Esophagus squamous epithelium (tissue), 4 donors: ENCODE measurements around the gene SHPK.

Source experiments
- CTCF ChIP-seq, 6 experiments: fragments of 450-650 bp in 4 of 6; fragments of 200-600 bp in 2 of 6; sonication (generic) in 2 of 6; IDR thresholded peaks; one replicate each; pipeline ENCODE4 v1.5.1; 2016 to 2019; ENCODE audit warnings: antibody characterized with exemption in 6 of 6, mild to moderate bottlenecking in 4 of 6, moderate library complexity in 4 of 6
- POLR2A ChIP-seq, 4 donors: fragments of 450-650 bp; IDR thresholded peaks; one replicate each; pipeline ENCODE4 v1.6.1; 2017; ENCODE audit warnings: antibody characterized with exemption in 4 of 4, mild to moderate bottlenecking in 4 of 4, moderate library complexity in 3 of 4

- TF ChIP-seq CTCF (IDR thresholded peaks at IDR 0.05) (no peak), POLR2A (IDR thresholded peaks at IDR 0.05) (no peak)
These were observed 14.8 kb downstream of the SHPK start for GRCh38 chr17:3621146-3621720.
